WERI-Rb-1 (cell line): ENCODE results near the gene SRPK3.

Source experiments
- DNase-seq: peaks from one replicate; pipeline ENCODE4 v3.0.0-alpha.2; 2020
- H3K27ac ChIP-seq: fragments of 250-450 bp; sonication (Bioruptor Pico); 2 replicates; pipeline ENCODE4 v1.5.1; 2020; ENCODE audit warnings: mild to moderate bottlenecking, moderate library complexity
- H3K27me3 ChIP-seq: fragments of 250-450 bp; sonication (Bioruptor Pico); 2 replicates; pipeline ENCODE4 v1.5.1; 2021; ENCODE audit warnings: mild to moderate bottlenecking, low read depth, moderate library complexity; ENCODE audit not compliant: insufficient read depth, severe bottlenecking
- H3K36me3 ChIP-seq: fragments of 250-450 bp; sonication (Bioruptor Pico); 2 replicates; pipeline ENCODE4 v1.5.1; 2020; ENCODE audit warnings: mild to moderate bottlenecking, moderate library complexity
- H3K4me3 ChIP-seq: 2 replicates; pipeline ENCODE4 v1.5.1; 2011; ENCODE audit warnings: low read depth, mild to moderate bottlenecking, control low read depth, low read length
- H3K9me3 ChIP-seq: fragments of 250-450 bp; sonication (Bioruptor Pico); 2 replicates; pipeline ENCODE4 v1.5.1; 2021; ENCODE audit warnings: mild to moderate bottlenecking, moderate library complexity; ENCODE audit not compliant: severe bottlenecking
- CTCF ChIP-seq: IDR thresholded peaks from 2 replicates; pipeline ENCODE4 v1.5.1; 2011; ENCODE audit warnings: low read depth, mild to moderate bottlenecking, control low read depth, inconsistent platforms, low read length

The SRPK3 gene

GRCh38 chrX:153778684-153779101, 2.1 kb upstream of the SRPK3 start:
- Histone ChIP-seq H3K4me3 (no peak overlapping the region), H3K9me3 (no peaks in the 10 kb centered on the region), H3K36me3 (no peaks in the 10 kb centered on the region; the same call in none of the 2 replicates), H3K27me3 (peaks cover 15% of the 10 kb centered on the region), H3K27ac (no peak overlapping the region)
- no peak for DNase-seq
- TF ChIP-seq CTCF, result peak; percentile 40

GRCh38 chrX:153779891-153780677, 757 bp upstream of the SRPK3 start:
- no peak for TF ChIP-seq CTCF
- Histone ChIP-seq H3K4me3 (peak overlapping the region; percentile 10), H3K36me3 (no peaks in the 10 kb centered on the region; the same call in none of the 2 replicates), H3K27me3 (peaks cover 15% of the 10 kb centered on the region), H3K9me3 (no peaks in the 10 kb centered on the region), H3K27ac (peak overlapping the region; percentile 74)
- DNase-seq, result peak; percentile 42

- peak overlapping the region; percentile 74 for H3K27ac ChIP-seq
- peaks cover 14% of the 10 kb centered on the region for H3K36me3 ChIP-seq
- no peak for DNase-seq
Measured at GRCh38 chrX:153781428-153782047, 697 bp downstream of the SRPK3 start.

GRCh38 chrX:153782313-153782712, 1.5 kb downstream of the SRPK3 start:
- H3K27me3 ChIP-seq, result peaks cover 12% of the 10 kb centered on the region
- no peak overlapping the region for H3K27ac ChIP-seq
- H3K4me3 ChIP-seq, result no peak overlapping the region
- peak; percentile 61 for TF ChIP-seq CTCF
- H3K36me3 ChIP-seq, result peaks cover 18% of the 10 kb centered on the region
- no peaks in the 10 kb centered on the region for H3K9me3 ChIP-seq
- DNase-seq, result peak; percentile 58

More at GRCh38 chrX:153781428-153782047, 697 bp downstream of the SRPK3 start:
- H3K9me3 ChIP-seq, result no peaks in the 10 kb centered on the region
- peaks cover 12% of the 10 kb centered on the region for H3K27me3 ChIP-seq
- TF ChIP-seq CTCF, result no peak
- H3K4me3 ChIP-seq, result peak overlapping the region; percentile 10

GRCh38 chrX:153782871-153783270, 2.0 kb downstream of the SRPK3 start:
- peaks cover 22% of the 10 kb centered on the region for H3K36me3 ChIP-seq
- no peak overlapping the region for H3K27ac ChIP-seq
- peaks cover 15% of the 10 kb centered on the region for H3K27me3 ChIP-seq
- DNase-seq, result no peak
- no peaks in the 10 kb centered on the region for H3K9me3 ChIP-seq
- no peak for TF ChIP-seq CTCF
- H3K4me3 ChIP-seq, result no peak overlapping the region
